GM10847 (cell line): Measurements from ENCODE around the gene POLD4.

Source experiments
- POLR2A ChIP-seq: IDR thresholded peaks from 2 replicates; pipeline ENCODE4 v1.6.1; 2011; ENCODE audit not compliant: insufficient read length; ENCODE audit errors: extremely low read depth

Gene POLD4

GRCh38 chr11:67308031-67308866, 45.1 kb downstream of the POLD4 start:
- TF ChIP-seq POLR2A = no peak

- TF ChIP-seq POLR2A = no peak
Observed at GRCh38 chr11:67307545-67308001, 45.8 kb downstream of the POLD4 start.

GRCh38 chr11:67306769-67307544, 46.4 kb downstream of the POLD4 start:
- TF ChIP-seq POLR2A = no peak

GRCh38 chr11:67304511-67305113, 48.7 kb downstream of the POLD4 start:
- no peak for TF ChIP-seq POLR2A

GRCh38 chr11:67303835-67304411, 49.4 kb downstream of the POLD4 start:
- TF ChIP-seq POLR2A = no peak

DNA sequence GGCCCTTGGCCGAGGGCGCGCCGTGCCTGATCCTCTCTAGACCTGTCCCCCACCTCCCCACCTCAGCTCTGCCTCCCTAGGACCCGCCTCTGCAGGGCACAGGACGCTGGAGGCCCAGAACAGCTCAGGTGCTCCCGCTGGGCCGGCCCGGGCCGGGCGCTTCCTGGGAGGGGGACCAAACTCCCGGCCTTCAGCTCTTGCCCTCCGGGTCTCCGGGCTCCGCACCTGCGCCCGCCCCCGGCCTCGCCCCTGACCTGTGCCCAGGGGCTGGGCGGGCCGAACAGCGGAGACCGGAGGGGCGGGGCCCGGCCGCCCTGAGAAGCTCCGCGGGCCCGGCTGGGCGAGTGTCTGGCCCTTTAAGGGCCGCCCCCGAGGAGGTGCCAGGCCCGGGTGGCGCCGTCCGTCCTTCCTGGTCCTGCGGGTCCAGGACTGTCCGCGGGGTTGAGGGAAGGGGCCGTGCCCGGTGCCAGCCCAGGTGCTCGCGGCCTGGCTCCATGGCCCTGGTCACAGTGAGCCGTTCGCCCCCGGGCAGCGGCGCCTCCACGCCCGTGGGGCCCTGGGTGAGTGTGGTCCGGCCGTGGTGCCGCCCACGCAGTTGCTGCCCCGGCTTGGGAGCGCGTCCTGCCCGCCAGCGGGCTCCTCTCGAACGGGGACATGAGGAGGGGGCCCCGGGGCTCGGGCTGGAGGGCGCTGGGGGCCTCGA, 50.1 kb downstream of the POLD4 start, which contains the start of gene SSH3:
TSS of gene SSH3 (plus strand) at position 399 of the 703 bp plus-strand sequence. CDS start at position 495, 96 bp downstream.
- TF ChIP-seq POLR2A = no peak

- no peak for TF ChIP-seq POLR2A
Observed at GRCh38 chr11:67302571-67303131, 50.7 kb downstream of the POLD4 start.

- no peak for TF ChIP-seq POLR2A
Observed at GRCh38 chr11:67301951-67302516, 51.3 kb downstream of the POLD4 start.

DNA sequence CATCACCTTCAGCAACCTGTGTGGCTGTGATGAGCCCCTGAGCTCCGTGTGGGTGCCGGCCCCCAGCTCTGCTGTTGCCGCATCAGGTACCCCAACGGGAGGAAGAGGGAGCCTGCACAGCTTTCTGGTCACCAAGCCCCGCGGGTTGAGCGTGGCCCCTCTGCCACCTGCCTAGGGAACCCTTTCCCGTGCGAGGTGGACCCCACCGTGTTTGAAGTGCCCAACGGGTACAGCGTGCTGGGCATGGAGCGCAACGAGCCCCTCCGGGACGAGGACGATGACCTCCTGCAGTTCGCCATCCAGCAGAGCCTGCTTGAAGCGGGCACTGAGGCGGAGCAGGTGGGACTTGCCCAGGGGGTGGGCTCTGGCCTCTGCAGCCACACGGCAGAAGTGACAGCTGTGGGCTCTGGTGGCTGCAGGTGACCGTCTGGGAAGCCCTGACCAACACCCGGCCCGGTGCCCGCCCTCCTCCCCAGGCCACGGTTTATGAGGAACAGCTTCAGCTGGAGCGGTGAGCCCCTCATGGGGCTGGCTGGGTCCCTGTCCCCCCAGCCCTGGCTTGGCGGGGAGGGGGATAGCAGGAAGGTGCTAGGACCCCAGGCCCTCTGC, 51.9 kb downstream of the POLD4 start:
- no peak for TF ChIP-seq POLR2A
